Natural killer cell treated with Interleukin-12 subunit alpha and Interleukin-12 subunit beta and Interleukin-15 and Interleukin-18, amount 100 ng/mL, for 72 hours (primary cell): ENCODE measurements around the gene TRIO. TPM values are rescaled to one million over a fixed set of nuclear protein-coding genes. Genes with fewer than 3 reads are reported as not detected.

ENCODE experiments used
- ATAC-seq, 2 donors: fragments of 150-1000 bp; cut with Tn5 transposase in 1 of 2; sonication (Bioruptor Pico), chemical (Tn5 transposase) in 1 of 2; 2 replicates each; pipeline ENCODE4 v1.10.0; 2021
- DNase-seq: peaks from one replicate; pipeline ENCODE4 v3.0.0; 2022; ENCODE audit warnings: low spot score
- H3K27ac Mint-ChIP-seq, 2 donors: 1 replicate in 1 of 2; 2 replicates in 1 of 2; pipeline ENCODE4 v1.8.0; 2022; ENCODE audit warnings: mixed read lengths in 2 of 2, mild to moderate bottlenecking in 1 of 2, moderate library complexity in 1 of 2
- H3K27me3 Mint-ChIP-seq, 2 donors: 1 replicate in 1 of 2; 2 replicates in 1 of 2; pipeline ENCODE4 v1.8.0; 2022; ENCODE audit warnings: mixed read lengths in 2 of 2
- H3K36me3 Mint-ChIP-seq: one replicate; pipeline ENCODE4 v1.8.0; 2022; ENCODE audit warnings: mixed read lengths
- H3K4me1 Mint-ChIP-seq, 2 donors: 1 replicate in 1 of 2; 2 replicates in 1 of 2; pipeline ENCODE4 v1.8.0; 2022; ENCODE audit warnings: low read depth in 2 of 2, mixed read lengths in 2 of 2, mild to moderate bottlenecking in 1 of 2
- H3K4me3 Mint-ChIP-seq: one replicate; pipeline ENCODE4 v1.8.0; 2022; ENCODE audit warnings: mixed read lengths
- H3K9me3 Mint-ChIP-seq: 2 replicates; pipeline ENCODE4 v1.8.0; 2022; ENCODE audit warnings: mixed read lengths
- total RNA-seq, 2 donors: library from RNA; stranded (reverse); gene quantifications; one replicate each; pipeline ENCODE4 v1.2.3, GENCODE V29; 2022

The TRIO gene
- total RNA-seq, 2 donors from 2014 or later: 40.1 to 70.3 TPM

GRCh38 chr5:14292766-14293658 lies 149.9 kb downstream of the TRIO start:
- no peak overlapping the region for H3K4me3 Mint-ChIP-seq
- DNase-seq (no peak), ATAC-seq (no peak)
- H3K36me3 Mint-ChIP-seq: no peaks in the 10 kb centered on the region
- H3K9me3 Mint-ChIP-seq: no peaks in the 10 kb centered on the region
- no peaks in the 10 kb centered on the region for H3K27me3 Mint-ChIP-seq
- no peaks in the 10 kb centered on the region for H3K4me1 Mint-ChIP-seq
- H3K27ac Mint-ChIP-seq: no peak overlapping the region

- no peaks in the 10 kb centered on the region for H3K9me3 Mint-ChIP-seq
- no peak overlapping the region for H3K27ac Mint-ChIP-seq
- no peaks in the 10 kb centered on the region for H3K36me3 Mint-ChIP-seq
- H3K4me1 Mint-ChIP-seq: no peaks in the 10 kb centered on the region
- DNase-seq (no peak), ATAC-seq (no peak)
- no peak overlapping the region for H3K4me3 Mint-ChIP-seq
- H3K27me3 Mint-ChIP-seq: no peaks in the 10 kb centered on the region
Measured at GRCh38 chr5:14295610-14296009, 152.5 kb downstream of the TRIO start.

GRCh38 chr5:14296533-14297331 lies 153.6 kb downstream of the TRIO start:
- DNase-seq: no peak
- Mint-ChIP-seq H3K4me3 (no peak overlapping the region), H3K9me3 (no peaks in the 10 kb centered on the region), H3K27me3 (no peaks in the 10 kb centered on the region), H3K27ac (no peak overlapping the region), H3K36me3 (no peaks in the 10 kb centered on the region), H3K4me1 (no peaks in the 10 kb centered on the region)
- ATAC-seq: no peak

DNA sequence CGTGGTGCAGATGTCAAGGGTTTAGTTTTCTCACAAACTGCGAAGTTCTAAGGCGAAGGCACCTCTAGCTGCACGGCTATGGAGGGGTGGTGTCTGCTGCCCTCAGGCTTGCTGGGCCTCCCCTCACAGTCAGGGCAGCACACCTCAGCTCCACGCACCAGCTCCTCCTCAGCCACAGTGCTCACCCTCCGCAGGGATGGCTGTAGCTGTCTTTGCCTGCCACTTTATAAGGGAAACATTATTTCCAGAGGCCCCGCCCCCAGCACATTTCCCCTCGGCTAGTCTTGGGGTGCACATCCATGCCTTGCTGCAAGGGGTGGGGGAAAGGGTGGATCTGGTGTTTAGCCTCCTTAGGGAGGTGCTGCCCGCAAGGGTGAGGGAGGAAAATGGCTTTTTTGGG lies 154.6 kb downstream of the TRIO start:
- H3K9me3 Mint-ChIP-seq: no peaks in the 10 kb centered on the region
- no peak overlapping the region for H3K4me3 Mint-ChIP-seq
- ATAC-seq (no peak), DNase-seq (no peak)
- no peak overlapping the region for H3K27ac Mint-ChIP-seq
- no peaks in the 10 kb centered on the region for H3K36me3 Mint-ChIP-seq
- no peaks in the 10 kb centered on the region for H3K4me1 Mint-ChIP-seq
- no peaks in the 10 kb centered on the region for H3K27me3 Mint-ChIP-seq

DNA sequence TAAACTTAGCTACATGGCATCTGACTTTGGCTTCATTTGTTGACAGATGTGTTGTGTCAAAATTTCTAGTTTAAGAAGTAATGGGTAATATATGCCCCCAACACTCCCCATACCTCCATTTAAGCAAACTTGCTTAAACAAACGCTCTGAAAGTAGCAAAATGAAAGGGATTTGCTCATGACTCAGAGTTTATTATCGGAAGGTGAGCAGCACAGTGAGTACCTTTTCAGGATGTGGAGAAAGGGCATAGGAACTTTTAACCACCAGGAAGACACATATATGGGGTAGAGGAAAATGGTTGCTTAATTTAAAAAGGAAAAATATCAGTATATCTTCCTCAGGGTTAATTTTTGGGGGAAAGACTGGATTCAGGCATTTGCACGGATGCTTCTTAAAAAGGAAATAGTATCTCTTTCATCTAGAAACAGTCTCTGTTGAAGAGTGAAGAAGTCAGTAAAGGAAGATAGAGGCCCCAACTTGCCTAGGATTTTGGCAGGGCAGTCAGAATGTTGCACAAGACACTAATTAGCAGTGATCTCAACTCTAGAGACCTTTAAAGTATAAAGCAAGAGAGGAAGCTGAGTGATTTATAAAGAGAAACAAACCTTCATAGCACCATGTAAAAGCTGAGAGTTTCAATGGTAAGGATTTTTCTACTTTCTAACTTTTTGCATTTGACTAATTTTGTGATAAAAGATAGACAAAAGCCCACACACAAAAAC lies 155.1 kb downstream of the TRIO start:
- no peak for ATAC-seq
- Mint-ChIP-seq H3K4me1 (no peaks in the 10 kb centered on the region), H3K9me3 (no peaks in the 10 kb centered on the region), H3K4me3 (no peak overlapping the region), H3K36me3 (no peaks in the 10 kb centered on the region), H3K27me3 (no peaks in the 10 kb centered on the region), H3K27ac (no peak overlapping the region)
- no peak for DNase-seq

DNA sequence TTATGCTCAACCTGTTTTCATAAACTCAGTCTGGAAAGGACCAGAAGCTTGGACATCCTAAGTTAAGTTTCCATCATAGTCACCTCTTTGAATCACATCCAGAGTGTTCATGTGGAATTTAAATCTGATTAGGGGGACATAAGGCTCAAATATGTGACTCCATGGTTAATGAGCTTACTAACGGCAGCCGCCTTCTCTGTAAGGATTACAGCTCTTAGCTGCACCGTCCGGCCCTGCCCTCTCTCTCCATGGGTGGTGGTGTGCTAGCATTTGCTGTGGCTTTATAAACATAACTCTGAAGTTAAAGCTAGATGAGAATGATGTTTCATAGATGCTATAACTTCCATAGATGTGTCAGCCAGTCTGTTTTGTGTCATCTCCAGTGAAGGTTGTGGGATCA lies 156.5 kb downstream of the TRIO start:
- Mint-ChIP-seq H3K36me3 (no peaks in the 10 kb centered on the region), H3K4me3 (no peak overlapping the region), H3K9me3 (no peaks in the 10 kb centered on the region), H3K27me3 (no peaks in the 10 kb centered on the region), H3K4me1 (no peaks in the 10 kb centered on the region), H3K27ac (no peak overlapping the region)
- no peak for ATAC-seq
- DNase-seq: no peak

- H3K27me3 Mint-ChIP-seq: no peaks in the 10 kb centered on the region
- no peak for ATAC-seq
- no peak for DNase-seq
- no peaks in the 10 kb centered on the region for H3K9me3 Mint-ChIP-seq
- no peaks in the 10 kb centered on the region for H3K36me3 Mint-ChIP-seq
- H3K4me1 Mint-ChIP-seq: no peaks in the 10 kb centered on the region
- no peak overlapping the region for H3K4me3 Mint-ChIP-seq
- H3K27ac Mint-ChIP-seq: no peak overlapping the region
Measured at GRCh38 chr5:14301186-14301585, 158.0 kb downstream of the TRIO start.

GRCh38 chr5:14302330-14302729 lies 159.2 kb downstream of the TRIO start:
- H3K36me3 Mint-ChIP-seq: peaks cover 3% of the 10 kb centered on the region
- no peak overlapping the region for H3K4me3 Mint-ChIP-seq
- H3K27ac Mint-ChIP-seq: no peak overlapping the region
- ATAC-seq (no peak), DNase-seq (no peak)
- peaks cover 0 to 3% of the 10 kb centered on the region in 2 donors for H3K4me1 Mint-ChIP-seq
- no peaks in the 10 kb centered on the region for H3K9me3 Mint-ChIP-seq
- no peaks in the 10 kb centered on the region for H3K27me3 Mint-ChIP-seq

- peaks cover 5% of the 10 kb centered on the region for H3K9me3 Mint-ChIP-seq
- no peaks in the 10 kb centered on the region for H3K27me3 Mint-ChIP-seq
- DNase-seq: no peak
- peak in 1 of 2 donors; percentile 68 for ATAC-seq
- H3K4me3 Mint-ChIP-seq: no peak overlapping the region
- peaks cover 0 to 3% of the 10 kb centered on the region in 2 donors for H3K4me1 Mint-ChIP-seq
- no peak overlapping the region for H3K27ac Mint-ChIP-seq
- H3K36me3 Mint-ChIP-seq: peaks cover 20% of the 10 kb centered on the region
Measured at GRCh38 chr5:14305045-14305444, 161.9 kb downstream of the TRIO start.

DNA sequence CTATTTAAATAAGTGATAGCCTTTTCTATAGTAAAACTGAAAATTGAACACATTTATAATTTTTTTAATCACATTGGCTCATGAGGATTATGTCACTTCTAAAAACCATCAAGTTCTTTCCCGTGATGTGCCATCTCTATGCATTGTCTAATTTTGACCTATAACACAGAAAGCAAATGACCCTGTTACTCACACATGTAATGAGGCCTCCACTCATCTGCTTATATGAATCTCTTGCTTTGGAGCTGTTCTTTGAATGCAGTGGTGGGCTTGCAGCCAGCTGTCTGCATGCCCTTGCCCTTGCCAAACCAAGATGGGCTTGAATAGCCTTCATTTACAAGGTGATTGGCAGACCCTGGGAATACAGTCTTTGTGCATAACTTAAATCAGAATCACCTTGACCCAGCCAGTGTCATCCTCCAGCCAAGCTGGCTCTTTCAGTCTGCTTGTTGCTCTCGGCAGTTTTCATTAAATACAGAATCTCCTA lies 163.2 kb downstream of the TRIO start:
- H3K36me3 Mint-ChIP-seq: peaks cover 20% of the 10 kb centered on the region
- peaks cover 0 to 3% of the 10 kb centered on the region in 2 donors for H3K4me1 Mint-ChIP-seq
- H3K4me3 Mint-ChIP-seq: no peak overlapping the region
- DNase-seq: no peak
- H3K27ac Mint-ChIP-seq: no peak overlapping the region
- peaks cover 5% of the 10 kb centered on the region for H3K9me3 Mint-ChIP-seq
- no peak for ATAC-seq
- H3K27me3 Mint-ChIP-seq: no peaks in the 10 kb centered on the region

GRCh38 chr5:14308384-14309154 lies 165.4 kb downstream of the TRIO start:
- ATAC-seq (no peak), DNase-seq (no peak)
- Mint-ChIP-seq H3K4me1 (peaks cover 0 to 3% of the 10 kb centered on the region in 2 donors), H3K36me3 (peaks cover 20% of the 10 kb centered on the region), H3K27ac (no peak overlapping the region), H3K27me3 (no peaks in the 10 kb centered on the region), H3K4me3 (no peak overlapping the region), H3K9me3 (peaks cover 5% of the 10 kb centered on the region)

DNA sequence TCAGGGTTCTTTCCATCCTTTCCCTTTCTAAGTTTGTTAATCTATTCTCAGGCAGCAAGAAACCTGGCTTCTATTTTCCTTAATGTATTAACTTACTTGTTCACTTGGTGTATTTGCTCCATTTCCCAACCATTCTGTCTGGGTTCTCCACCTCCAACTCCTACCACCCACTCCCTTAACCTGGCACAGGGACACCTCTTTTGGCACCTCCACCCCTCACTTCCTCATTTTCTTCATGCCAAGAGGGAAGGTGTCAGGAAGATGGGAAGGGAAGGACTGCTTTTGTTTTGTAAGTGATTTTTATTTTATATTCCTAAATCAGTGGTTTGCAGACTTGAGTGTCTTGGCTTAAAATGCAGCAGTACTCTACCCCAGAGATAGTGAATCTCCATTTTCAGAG lies 166.1 kb downstream of the TRIO start:
- Mint-ChIP-seq H3K4me1 (peaks cover 0 to 3% of the 10 kb centered on the region in 2 donors), H3K36me3 (peaks cover 20% of the 10 kb centered on the region), H3K27ac (no peak overlapping the region), H3K27me3 (no peaks in the 10 kb centered on the region), H3K4me3 (no peak overlapping the region), H3K9me3 (peaks cover 5% of the 10 kb centered on the region)
- no peak for DNase-seq
- ATAC-seq: no peak

DNA sequence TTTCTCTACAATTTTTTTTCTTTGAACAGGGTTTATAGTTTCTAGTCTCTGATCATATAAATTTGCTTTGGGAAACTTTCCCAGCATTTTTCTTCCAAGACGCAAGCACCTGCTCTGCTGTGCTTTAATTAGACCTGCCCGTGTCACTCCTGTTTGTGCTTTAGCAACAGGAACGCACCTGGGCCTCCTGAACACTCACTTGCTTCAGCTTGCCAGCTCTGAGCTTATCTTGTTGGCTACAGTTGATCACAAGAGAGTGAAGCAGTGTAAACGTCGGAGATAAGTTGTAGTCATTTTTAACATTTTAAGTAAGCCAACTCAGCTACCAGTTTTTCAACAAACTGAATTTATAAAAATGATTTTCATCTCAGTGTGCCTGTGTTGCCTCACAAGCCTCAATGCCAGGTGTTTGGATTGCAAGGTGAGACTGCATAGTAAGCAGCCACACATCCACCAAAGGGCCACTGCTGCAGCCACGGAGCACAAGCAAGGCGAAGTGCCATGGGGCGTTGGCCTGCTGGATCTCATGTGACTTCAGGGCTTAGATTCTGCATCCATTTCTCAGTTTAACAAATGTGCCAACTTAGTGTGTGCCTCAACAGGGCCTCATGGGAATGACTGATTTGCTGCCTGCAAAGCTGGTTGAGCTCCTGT lies 166.9 kb downstream of the TRIO start:
- H3K27me3 Mint-ChIP-seq: no peaks in the 10 kb centered on the region
- no peak for ATAC-seq

More for the DNA sequence above, 166.9 kb downstream of the TRIO start:
- H3K27ac Mint-ChIP-seq: no peak overlapping the region
- peaks cover 20% of the 10 kb centered on the region for H3K36me3 Mint-ChIP-seq
- H3K4me3 Mint-ChIP-seq: no peak overlapping the region
- no peak for DNase-seq
- peaks cover 0 to 3% of the 10 kb centered on the region in 2 donors for H3K4me1 Mint-ChIP-seq
- H3K9me3 Mint-ChIP-seq: peaks cover 5% of the 10 kb centered on the region
